Keratinocyte (primary cell): ENCODE results near the gene CLEC18A. TPM values are rescaled to one million over a fixed set of nuclear protein-coding genes. Genes with fewer than 3 reads are reported as not detected.
"Not testable (repeated sequence)": the region's sequence is repeated elsewhere in the genome, so short reads cannot be mapped to it uniquely, and the experiment has no call there.

Experiments
- DNase-seq: peaks from one replicate; pipeline ENCODE4 v3.0.0-alpha.2; 2011; ENCODE audit warnings: low read depth, missing footprints, low spot score
- FAIRE-seq: peaks from 2 replicates; lab custom pipeline; 2011; peaks lifted over from hg19 to GRCh38; lab: Jason Lieb, UNC
- H2AFZ ChIP-seq: 2 replicates; pipeline ENCODE4 v1.6.0; 2012; ENCODE audit warnings: low read length, control low read depth, inconsistent platforms; ENCODE audit not compliant: control insufficient read depth
- H3K27ac ChIP-seq: 2 replicates; pipeline ENCODE4 v1.5.1; 2011; ENCODE audit warnings: low read length; ENCODE audit not compliant: control insufficient read depth, insufficient read depth
- H3K27me3 ChIP-seq: 3 replicates; pipeline ENCODE4 v1.6.0; 2011; ENCODE audit warnings: low read length; ENCODE audit not compliant: control insufficient read depth, insufficient read depth; ENCODE audit errors: extremely low read depth
- H3K36me3 ChIP-seq, 2 experiments: 2 replicates in 1 of 2; 3 replicates in 1 of 2; pipeline ENCODE4 v1.5.1; 2011; ENCODE audit warnings: low read length in 2 of 2, mild to moderate bottlenecking in 1 of 2; ENCODE audit not compliant: control insufficient read depth in 2 of 2, insufficient read depth in 2 of 2; ENCODE audit errors: extremely low read depth in 1 of 2
- H3K4me1 ChIP-seq: 3 replicates; pipeline ENCODE4 v1.5.1; 2011; ENCODE audit warnings: low read length; ENCODE audit not compliant: control insufficient read depth, insufficient read depth; ENCODE audit errors: extremely low read depth
- H3K4me2 ChIP-seq: 3 replicates; pipeline ENCODE4 v1.6.0; 2011; ENCODE audit warnings: low read depth, low read length; ENCODE audit not compliant: control insufficient read depth, insufficient read depth; ENCODE audit errors: extremely low read depth
- H3K4me3 ChIP-seq, 3 experiments: fragments of 200-600 bp in 1 of 3; sonication (generic) in 1 of 3; 2 replicates in 2 of 3; 3 replicates in 1 of 3; pipeline ENCODE4 v1.5.1; 2011 to 2016; ENCODE audit warnings: low read length in 3 of 3, mild to moderate bottlenecking in 3 of 3, control low read depth in 2 of 3, inconsistent platforms in 1 of 3, low read depth in 1 of 3, mixed read lengths in 1 of 3, mixed run types in 1 of 3, moderate library complexity in 1 of 3; ENCODE audit not compliant: control insufficient read depth in 2 of 3, insufficient read depth in 2 of 3; ENCODE audit errors: extremely low read depth in 1 of 3
- H3K79me2 ChIP-seq: 2 replicates; pipeline ENCODE4 v1.6.0; 2012; ENCODE audit warnings: low read length; ENCODE audit not compliant: control insufficient read depth, insufficient read depth
- H3K9ac ChIP-seq: 3 replicates; pipeline ENCODE4 v1.6.0; 2011; ENCODE audit warnings: low read length; ENCODE audit not compliant: control insufficient read depth, insufficient read depth; ENCODE audit errors: extremely low read depth
- H3K9me1 ChIP-seq: 3 replicates; pipeline ENCODE4 v1.6.0; 2011; ENCODE audit warnings: low read length; ENCODE audit not compliant: control insufficient read depth, insufficient read depth; ENCODE audit errors: extremely low read depth
- H3K9me3 ChIP-seq: 2 replicates; pipeline ENCODE4 v1.5.1; 2012; ENCODE audit warnings: low read depth, low read length; ENCODE audit not compliant: control insufficient read depth
- H4K20me1 ChIP-seq: 3 replicates; pipeline ENCODE4 v1.6.0; 2011; ENCODE audit warnings: low read length; ENCODE audit not compliant: control insufficient read depth, insufficient read depth; ENCODE audit errors: extremely low read depth
- dilution Hi-C: fragments of 300-500 bp; cut with MboI; formaldehyde crosslinking; loops from one replicate; pipeline ENCODE4 v1.7.0; 2020; ENCODE audit warnings: low sequenced_read_pairs; ENCODE audit not compliant: extremely low pct_ligation_motif_present
- polyA plus RNA-seq, 5 experiments: library from polyadenylated mRNA; depleted of rRNA in 3 of 5; stranded (reverse) in 3 of 5; stranded (forward) in 1 of 5; unstranded in 1 of 5; fragments of >200 nt; gene quantifications; 1 replicate in 1 of 5; 2 replicates in 3 of 5; 3 replicates in 1 of 5; pipeline versions ENCODE4 v1.2.1 to v1.2.3, GENCODE V29; 2011 to 2012; ENCODE audit warnings: missing spikeins in 2 of 5, low read depth in 1 of 5, low replicate concordance in 1 of 5

The CLEC18A gene
- polyA plus RNA-seq, 1 donor (not counting 4 experiments of a cell fraction or from before 2014, with no cell fraction given) = 0.14 TPM

GRCh38 chr16:69965661-69966054 is 14.5 kb downstream of the CLEC18A start:
- not testable (repeated sequence) for FAIRE-seq, H3K27ac ChIP-seq

GRCh38 chr16:69967688-69968087 is 16.6 kb downstream of the CLEC18A start:
- H3K79me2 ChIP-seq, H3K4me2 ChIP-seq, H3K27ac ChIP-seq, H3K36me3 ChIP-seq, H2AFZ ChIP-seq, dilution Hi-C loops, H3K9me3 ChIP-seq, FAIRE-seq, H3K9me1 ChIP-seq, H3K4me1 ChIP-seq, H3K27me3 ChIP-seq, H3K9ac ChIP-seq, DNase-seq, H4K20me1 ChIP-seq, H3K4me3 ChIP-seq: not testable (repeated sequence)

More at GRCh38 chr16:69965661-69966054, 14.5 kb downstream of the CLEC18A start:
- H3K27me3 ChIP-seq, H3K9me1 ChIP-seq, dilution Hi-C loops, H3K4me2 ChIP-seq, H3K4me3 ChIP-seq, H2AFZ ChIP-seq, H3K4me1 ChIP-seq, H3K9me3 ChIP-seq, H3K36me3 ChIP-seq, DNase-seq, H4K20me1 ChIP-seq, H3K79me2 ChIP-seq, H3K9ac ChIP-seq: not testable (repeated sequence)

GRCh38 chr16:69968125-69968524 is 17.0 kb downstream of the CLEC18A start:
- H3K4me2 ChIP-seq, H3K9me1 ChIP-seq, FAIRE-seq, dilution Hi-C loops, H3K4me1 ChIP-seq, H2AFZ ChIP-seq, H3K9me3 ChIP-seq, H3K9ac ChIP-seq, H3K36me3 ChIP-seq, H3K4me3 ChIP-seq, H3K27me3 ChIP-seq, H4K20me1 ChIP-seq, DNase-seq, H3K27ac ChIP-seq, H3K79me2 ChIP-seq: not testable (repeated sequence)

DNA sequence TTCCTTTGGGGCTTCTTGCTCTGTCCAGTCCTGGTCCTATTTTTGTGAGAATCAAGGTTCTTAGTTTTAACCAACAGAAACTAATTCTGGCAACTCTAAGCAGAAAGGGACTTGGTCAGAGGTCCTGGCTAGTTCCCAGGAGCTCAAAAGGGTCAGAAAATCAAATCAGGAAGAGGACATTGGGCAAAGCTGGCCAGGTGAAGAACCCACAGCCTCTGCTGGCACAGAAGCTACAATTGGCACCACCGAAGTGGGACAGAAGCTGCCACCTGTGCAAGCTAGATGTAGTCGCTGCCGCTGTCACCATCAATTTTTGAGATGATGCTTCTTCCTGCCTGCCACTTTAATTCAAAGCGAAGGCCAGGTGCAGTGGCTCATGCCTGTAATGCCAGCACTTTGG is 18.5 kb downstream of the CLEC18A start:
- dilution Hi-C loops = not testable (repeated sequence)

DNA sequence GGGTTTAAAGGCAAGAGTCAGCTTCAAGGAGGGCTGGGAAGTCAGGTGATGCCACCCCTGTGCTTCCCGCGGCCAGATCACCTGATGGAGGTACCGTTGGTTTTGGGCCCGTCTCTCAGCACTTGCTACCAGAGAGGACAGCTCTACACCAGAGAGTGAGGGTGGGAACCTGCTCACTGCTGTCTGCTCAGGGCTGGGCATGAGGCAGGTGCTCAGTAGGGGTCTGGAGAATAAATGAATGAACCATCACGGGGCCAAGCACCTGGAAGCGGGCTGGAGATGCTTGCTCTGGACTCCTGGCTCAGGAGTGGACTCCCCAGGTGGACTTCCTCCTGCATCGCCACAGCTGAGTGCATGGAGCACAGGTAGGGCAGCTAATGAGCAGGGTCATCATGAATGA is 21.0 kb downstream of the CLEC18A start:
- H4K20me1 ChIP-seq, H3K79me2 ChIP-seq, H3K27me3 ChIP-seq, H3K4me1 ChIP-seq, H3K9me3 ChIP-seq, DNase-seq, H3K27ac ChIP-seq, H3K4me3 ChIP-seq, H3K9ac ChIP-seq, FAIRE-seq, H3K36me3 ChIP-seq, H3K9me1 ChIP-seq, H3K4me2 ChIP-seq, H2AFZ ChIP-seq, dilution Hi-C loops: not testable (repeated sequence)

More for the DNA sequence above, 18.5 kb downstream of the CLEC18A start:
- H4K20me1 ChIP-seq, H3K36me3 ChIP-seq, H3K4me1 ChIP-seq, H3K9me3 ChIP-seq, DNase-seq, H3K79me2 ChIP-seq, H3K4me2 ChIP-seq, H3K9me1 ChIP-seq, H2AFZ ChIP-seq, FAIRE-seq, H3K4me3 ChIP-seq, H3K27me3 ChIP-seq, H3K9ac ChIP-seq, H3K27ac ChIP-seq: not testable (repeated sequence)
